Measurements from ENCODE around the gene TSPAN32.
"Not testable (repeated sequence)": the region's sequence is repeated elsewhere in the genome, so short reads cannot be mapped to it uniquely, and the experiment has no call there.

TSPAN32 gene

DNA sequence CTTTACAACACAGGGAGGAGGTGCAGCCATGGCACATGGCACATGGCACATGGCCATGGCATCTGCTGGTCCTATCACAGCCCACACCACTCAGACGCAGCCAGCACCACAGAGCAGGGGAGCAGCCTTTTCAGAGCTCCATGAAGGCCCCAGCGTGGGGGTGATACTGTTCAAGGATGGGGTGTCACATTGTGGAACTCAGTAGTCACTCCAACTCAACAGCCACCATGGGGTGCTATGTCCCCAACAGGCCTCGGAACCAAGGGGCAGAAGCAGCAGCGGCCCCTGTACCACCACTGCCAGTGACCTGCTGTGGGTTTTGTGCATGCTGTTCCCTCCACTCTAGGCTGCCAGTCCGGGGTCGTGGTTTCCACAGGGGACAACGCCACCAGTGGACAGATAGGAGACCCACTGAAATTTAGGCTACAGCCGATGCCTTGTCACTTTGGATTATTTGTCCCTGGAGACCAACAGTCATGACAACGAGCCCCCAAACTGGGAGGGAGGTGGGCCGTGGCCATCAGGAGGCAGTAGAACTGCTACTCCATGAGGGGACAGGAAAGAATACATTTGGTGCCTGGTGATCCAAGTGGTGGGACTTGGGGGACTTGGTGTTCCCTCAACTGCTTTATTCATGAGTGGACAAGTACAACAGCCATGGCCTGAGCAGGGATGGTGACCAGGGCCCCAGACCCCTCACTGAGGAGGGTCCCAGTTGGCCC is 44.9 kb downstream of the TSPAN32 start:
- DNase-seq, result no peak

DNA sequence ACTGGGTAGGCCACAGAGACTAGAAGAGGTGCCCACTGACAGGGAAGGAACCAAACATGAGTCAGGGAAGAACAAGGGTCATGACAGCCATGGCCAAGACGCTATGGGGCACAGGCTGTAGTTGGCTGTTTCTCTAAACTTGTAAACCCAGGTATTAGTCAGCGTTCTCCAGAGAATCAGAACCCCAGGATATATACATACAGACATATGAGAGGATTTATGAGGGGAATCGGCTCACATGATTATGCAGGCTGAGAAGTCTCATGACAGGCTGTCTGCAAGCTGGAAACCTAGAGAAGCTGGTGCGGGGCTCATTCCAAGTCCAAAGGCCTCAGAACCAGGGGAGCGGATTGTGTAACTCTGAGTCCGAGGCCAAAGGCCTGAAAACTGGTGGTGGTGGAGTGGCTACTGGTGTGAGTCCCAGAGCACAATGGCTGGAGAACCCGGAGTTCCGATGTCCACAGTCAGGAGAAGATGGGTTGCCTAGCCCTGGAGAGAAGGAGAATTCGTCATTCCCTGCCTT is 45.6 kb downstream of the TSPAN32 start:
- DNase-seq, result no peak

DNA sequence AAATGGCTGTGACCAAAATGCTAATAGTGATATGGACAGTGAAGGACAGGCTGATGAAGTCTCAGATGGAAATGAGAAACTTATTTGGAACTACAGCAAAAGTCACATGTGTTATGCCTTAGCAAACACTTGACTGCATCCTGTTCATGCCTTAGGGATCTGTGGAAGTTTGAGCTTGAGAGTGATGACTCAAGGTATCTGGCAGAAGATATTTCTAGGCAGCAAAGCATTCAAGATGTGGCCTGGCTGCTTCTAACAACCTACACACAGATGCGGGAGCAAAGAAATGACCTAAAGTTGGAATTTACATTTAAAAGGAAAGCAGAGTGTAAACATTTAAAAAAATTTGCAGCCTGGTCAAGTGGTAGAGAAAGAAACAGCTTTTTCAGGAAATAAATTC is 47.2 kb downstream of the TSPAN32 start:
- no peak for DNase-seq

DNA sequence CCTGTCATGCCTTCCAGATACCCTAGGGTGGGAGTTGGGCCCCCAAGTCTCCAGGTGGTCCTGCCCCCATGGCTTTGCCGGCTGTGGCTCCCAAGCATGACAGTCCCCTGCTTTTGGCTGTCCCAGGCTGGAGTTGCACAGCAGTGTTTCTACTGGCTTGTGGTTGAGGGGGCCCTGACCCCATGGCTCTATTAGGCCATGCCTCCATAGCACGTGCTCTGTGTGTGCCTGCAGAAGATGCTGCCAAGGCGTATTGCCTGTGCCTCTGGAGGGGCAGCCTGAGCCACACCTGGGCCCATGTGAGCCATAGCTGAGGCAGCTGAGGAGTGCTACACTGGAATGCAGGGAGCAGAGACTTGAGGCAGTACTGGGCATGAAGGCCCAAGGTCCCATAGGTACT is 49.9 kb downstream of the TSPAN32 start:
- no peak for DNase-seq

DNA sequence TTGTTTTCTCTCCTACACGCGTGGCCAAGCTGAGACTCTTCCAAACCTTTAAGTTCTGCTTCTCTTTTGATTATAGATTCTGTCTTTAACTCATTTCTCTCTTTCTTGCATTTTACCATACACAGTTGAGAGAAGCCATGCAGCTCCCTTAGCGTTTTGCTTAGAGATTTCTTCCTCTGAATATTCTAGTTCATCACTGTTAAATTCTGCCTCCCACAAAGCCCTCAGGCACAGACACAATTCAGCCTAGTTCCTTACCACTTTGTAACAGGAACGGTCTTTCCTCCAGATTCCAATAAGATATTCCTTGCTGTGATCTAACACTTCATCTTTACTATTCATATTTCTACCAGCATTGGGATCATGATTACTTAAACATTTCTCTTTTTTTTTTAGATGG is 50.6 kb downstream of the TSPAN32 start:
- no peak for DNase-seq

DNA sequence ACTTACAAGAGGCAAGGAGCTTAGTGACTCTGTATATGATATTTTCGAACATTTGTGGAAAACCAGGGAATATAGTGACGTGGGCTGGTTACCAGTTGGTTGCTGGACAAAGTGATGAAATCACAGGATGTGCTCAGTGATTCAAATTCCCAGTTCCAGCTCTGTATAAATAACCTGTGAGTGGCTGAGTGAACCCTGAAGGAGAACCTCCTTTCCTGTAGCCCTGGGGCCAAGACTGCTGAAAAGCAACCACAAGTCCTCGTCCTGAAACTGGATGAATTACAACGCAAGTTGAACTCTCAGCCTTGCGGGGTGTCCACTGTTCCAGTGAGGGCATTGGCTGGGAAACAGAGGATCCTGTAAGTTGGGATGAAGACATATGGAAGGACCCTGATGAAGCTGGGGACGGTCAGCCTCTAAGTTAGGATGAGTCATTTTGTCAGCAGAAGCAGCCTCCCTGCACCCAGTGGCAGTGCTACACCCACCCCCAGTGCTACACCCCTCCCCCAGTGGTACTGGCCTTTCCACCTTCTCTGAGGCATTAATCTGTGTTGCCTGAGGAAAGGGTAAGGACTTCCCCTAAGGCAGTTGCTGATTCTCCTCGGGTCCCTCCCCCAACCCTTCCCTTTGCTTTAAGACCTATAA is 53.3 kb downstream of the TSPAN32 start:
- DNase-seq, result no peak

DNA sequence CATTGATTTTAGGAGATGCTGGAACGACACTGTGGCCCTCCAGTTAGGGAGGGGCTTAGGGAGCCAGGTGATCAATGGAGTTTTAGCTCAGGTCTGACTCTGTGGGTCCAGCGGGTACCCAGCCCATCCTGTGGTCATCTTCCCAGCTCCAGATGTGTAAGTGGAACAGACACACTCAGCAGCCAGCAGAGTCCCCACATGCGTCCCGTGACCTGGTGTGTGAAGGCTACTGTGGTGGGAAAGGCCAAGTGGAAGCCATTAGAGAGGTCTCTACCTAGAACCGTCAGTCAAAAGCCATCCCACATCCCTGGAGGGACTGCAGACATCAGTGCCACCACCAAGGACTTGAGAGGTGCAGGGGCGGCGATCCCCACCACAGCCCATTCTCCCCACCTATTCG is 55.4 kb downstream of the TSPAN32 start:
- no peak for DNase-seq

DNA sequence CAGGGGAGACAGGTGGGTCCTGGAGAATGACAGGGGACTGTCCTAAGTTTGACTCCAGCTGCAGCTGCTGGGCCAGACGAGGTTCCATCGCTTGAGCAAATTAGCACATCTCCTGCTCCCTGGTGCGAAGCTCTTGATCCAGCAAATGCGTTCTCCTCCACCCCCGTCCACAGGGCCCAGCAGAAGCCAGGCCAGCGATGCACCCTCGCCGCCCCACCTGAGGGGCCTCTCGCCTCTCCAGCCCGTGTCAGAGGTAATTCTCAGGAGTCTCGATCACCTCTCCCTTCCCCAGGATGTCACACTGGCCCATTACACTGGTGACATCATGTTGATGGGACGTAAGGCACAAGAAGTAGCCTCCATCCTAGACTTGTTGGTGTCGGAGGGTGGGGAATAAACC is 55.8 kb downstream of the TSPAN32 start:
- not testable (repeated sequence) for DNase-seq

DNA sequence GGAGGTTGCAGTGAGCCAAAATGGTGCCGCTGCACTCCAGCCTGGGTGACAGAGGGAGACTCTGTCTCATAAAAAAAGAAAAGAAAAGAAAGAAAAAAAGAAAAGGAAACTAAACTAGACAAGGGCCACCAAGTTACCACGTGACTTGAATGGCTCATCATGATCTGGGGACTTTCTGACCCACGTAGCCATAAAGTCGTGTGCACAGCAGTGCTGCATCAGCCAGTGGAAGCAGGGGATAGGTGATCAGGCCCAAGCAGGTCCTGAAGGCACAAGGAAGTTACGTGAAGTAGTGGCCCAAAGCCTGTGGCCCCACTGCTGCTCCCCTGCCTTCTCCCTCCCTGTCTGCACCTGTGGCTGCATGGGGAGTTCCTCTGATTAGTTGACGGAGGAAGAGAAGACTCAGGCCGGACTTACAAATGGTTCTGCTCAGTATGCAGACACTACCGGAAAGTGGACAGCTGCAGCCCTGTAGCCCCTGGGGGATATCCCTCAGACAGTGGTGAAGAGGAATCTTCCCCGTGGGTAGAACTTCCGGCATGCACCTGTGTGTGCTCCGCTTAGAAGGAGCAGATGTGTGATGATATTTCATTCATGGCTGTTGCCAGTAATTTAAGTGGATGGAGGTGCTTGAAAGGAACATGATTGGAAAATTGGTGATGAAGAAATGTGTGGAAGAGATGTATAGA is 57.1 kb downstream of the TSPAN32 start:
- no peak for DNase-seq

DNA sequence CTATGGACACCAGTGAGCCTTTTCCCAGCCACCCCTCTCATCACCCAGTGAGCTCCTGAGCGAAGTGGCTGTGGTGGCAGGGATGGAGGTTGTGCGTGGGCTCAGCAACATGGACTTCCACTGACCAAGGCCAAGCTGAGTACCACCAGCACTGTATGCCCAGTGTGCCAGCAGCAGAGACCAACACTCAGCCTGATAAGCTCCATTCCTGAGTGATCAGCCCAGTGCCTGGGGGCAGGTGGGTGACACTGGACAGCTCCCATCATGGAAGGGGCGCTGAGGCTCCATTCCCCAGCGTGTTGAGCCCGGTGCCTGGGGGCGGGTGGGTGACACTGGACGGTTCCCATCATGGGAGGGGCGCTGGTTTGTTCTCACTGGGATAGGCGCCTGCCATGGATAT is 57.7 kb downstream of the TSPAN32 start:
- no peak for DNase-seq

DNA sequence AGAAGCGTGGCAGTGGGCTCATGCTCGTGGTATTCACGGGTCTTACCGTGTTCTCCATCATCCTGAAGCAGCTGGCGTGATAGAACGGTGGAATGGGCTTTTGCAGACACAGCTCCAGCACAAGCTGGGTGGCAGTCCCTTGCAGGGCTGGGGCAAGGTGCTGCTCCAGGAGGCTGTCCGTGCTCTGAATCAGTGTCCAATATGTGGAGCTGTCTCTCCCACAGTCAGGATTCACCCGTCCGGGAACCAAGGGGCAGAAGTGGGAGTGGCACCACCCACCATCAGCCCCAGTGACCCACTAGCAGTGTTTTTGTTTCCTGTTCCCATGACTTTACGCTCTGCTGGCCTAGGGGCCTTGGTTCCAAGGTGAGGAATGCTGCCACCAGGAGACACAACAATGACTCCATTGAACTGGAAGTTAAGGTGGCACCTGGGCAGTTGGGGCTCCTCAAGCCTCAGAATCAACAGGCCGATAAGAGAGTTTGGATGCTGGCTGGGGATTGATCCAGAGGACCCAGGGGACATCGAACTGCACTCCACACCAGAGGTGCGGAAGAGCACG is 58.3 kb downstream of the TSPAN32 start:
- no peak for DNase-seq

DNA sequence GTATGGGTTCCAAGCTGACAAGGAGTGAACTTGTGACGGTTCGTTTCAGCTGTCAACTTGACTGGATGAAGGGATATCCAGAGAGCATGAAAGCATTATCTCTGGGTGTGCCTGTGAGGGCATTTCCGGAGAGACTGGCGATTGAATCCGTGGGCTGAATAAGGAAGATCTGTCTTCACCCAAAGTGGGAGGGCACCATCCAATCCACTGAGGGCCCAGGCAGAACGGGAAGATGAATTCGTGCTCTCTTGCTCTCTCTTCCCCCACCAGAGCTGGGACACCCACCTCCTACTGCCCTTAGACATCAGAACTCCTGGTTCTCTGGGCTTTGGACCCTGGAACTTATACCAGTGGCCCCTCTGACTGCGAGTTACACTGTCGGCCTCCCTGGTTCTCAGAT is 59.8 kb downstream of the TSPAN32 start:
- DNase-seq, result no peak

DNA sequence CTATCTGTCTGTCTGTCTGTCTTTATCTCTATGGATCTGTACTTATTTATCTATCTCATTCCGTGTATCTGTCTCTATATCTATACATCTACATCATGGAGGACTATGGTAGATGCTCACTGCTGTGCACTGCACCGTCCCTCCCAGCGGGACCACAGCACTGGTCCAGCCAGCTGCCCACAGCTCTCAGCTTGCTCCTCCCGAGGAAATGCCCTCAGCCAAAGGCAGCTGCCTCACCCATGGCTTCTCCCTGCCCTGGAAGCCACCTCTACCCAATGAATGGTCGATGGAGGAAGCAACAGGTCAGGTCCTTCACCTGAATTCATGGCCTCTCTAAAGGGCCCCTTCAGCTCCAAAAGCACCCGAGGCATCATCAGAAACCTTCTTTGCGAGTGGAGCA is 60.6 kb downstream of the TSPAN32 start:
- no peak for DNase-seq

DNA sequence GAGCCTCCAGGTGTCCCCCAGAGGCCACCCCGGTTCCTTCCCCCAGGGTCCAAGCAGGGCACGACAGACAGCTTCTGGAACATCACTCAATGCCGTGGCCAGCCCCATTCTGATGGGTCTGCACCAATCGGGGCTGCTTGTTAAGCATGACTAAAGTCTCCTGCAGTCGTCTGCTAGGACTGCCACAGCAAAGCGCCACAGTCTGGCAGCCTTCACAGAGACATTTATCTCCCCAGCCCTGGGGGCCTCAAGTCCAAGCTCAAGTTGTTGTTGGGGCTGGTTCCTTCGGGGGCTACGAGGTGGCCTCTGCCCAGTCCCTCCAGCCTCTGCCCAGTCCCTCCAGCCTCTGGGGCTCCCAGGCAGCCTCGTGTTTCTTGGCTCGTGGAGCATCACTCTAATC is 61.3 kb downstream of the TSPAN32 start:
- no peak for DNase-seq

DNA sequence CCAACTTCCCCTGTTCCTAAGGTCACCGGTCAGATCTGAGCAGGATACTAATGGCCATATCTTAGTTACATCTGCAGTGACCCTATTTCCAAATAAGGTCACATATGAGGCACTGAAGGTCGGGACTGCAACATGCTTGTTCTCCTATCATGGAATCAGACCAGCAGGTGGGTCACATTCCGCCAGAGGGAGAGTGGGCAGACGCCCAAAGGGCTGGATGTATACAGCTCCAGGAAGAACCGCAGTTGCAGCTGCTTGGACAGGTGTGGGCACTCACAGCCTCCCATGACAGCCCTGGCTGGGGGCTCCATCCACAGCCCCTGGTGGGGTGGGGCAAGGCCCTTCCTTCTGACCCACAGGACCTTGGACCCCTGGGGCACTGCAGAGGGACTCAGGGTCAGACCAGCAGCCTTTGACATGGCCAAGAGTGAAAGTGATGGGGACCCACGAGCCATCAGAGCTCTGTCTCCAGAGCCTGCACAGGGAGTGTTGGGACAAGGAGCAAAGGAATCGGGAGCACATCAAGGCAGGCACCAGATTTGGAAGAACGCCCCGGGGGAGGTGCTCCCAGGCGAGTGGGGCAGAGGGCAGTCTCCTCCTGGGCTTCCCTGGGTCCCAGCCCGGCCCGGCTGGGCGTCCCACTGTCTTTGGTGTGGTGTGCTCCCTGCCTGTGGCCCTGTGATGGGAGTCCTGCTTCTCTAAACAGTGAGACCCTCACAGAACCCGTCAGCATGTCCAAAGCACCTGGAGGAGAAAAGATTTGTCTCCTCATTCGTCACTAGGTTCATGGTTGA is 62.0 kb downstream of the TSPAN32 start:
- DNase-seq, result no peak

DNA sequence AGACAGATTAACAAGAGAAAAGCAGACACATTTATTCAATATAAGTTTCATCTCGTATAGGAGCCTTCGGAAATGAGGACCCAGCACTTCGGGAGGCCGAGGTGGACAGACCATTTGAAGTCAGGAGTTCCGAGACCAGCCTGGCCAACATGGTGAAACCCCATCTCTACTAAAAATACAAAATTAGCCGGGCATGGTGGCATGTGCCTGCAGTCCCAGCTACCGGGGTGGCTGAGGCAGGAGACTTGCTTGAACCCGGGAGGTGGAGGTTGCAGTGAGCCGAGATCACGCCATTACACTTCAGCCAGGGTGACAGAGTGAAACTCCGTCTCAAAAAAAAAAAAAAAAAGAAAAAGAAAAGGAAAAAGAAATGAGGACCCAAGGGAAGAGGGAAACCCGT is 62.6 kb downstream of the TSPAN32 start:
- not testable (repeated sequence) for DNase-seq

DNA sequence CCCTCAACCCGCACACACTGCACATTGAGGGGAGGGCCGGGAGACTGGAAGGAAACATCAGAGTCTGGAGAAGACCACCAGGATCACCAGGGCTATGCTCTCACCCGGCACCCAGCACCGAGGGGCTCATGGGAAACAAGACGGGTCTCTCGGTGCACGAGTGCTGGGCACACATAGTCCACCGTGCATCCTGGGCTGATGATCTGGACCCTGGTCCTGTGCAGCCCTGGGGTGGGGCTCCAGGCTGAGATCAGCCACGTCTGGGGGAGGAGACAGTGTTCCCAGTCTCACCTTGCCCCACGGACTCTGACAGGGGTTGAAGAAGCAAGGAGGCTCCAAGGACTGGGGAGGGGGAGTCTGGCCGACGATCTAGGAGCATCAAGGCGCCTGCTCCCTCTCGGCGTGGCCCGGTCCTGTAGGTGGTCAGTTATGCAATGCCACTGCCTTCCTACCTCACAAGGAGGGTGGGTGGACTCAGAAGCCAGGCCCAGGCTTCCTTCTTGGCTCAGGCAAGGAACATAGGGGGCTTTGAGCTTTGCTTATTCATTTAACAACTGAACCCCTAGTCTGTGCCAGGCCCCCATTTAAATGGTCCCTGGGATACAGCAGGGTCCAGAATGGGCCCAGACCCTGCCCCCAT is 63.9 kb downstream of the TSPAN32 start:
- DNase-seq, result no peak

DNA sequence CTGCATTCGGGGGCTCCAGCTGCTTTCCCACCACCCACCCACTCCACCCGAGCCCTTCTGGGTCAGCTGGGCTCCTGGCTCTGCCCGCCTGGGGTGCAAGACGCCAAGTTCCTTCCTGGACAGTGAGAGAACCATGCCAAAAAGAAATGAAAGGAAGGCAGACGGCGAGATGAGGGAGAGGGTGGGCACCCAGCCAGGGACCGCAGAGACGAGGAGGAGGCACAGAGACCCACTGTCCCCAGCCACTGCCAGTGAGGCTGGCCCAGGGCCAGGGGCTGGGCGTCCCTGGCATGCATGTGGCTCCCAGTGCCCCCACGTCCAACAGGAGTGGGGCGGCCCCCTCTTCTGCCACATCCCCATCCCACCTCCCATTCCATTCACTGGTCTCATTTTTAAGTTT is 64.5 kb downstream of the TSPAN32 start:
- no peak for DNase-seq

DNA sequence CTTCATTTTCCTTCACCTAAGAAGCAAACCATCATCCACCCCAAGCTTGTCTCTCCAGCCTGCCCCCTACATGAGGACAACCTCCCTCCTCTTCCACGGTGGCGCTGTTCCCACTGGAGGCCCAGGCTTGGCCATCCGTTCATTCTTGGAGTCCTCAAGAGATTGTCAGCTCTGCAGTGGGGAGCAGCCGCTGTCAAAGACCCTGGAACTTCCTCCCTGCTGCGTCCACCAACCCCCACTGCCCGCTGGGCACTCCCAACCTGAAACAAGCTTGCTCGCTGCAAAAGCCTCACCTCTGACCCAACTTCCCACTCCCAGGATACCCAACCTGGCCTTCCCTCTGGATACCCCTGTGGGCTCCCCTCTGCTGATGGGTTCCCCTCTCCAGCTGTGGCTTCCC is 64.9 kb downstream of the TSPAN32 start:
- DNase-seq, result no peak

DNA sequence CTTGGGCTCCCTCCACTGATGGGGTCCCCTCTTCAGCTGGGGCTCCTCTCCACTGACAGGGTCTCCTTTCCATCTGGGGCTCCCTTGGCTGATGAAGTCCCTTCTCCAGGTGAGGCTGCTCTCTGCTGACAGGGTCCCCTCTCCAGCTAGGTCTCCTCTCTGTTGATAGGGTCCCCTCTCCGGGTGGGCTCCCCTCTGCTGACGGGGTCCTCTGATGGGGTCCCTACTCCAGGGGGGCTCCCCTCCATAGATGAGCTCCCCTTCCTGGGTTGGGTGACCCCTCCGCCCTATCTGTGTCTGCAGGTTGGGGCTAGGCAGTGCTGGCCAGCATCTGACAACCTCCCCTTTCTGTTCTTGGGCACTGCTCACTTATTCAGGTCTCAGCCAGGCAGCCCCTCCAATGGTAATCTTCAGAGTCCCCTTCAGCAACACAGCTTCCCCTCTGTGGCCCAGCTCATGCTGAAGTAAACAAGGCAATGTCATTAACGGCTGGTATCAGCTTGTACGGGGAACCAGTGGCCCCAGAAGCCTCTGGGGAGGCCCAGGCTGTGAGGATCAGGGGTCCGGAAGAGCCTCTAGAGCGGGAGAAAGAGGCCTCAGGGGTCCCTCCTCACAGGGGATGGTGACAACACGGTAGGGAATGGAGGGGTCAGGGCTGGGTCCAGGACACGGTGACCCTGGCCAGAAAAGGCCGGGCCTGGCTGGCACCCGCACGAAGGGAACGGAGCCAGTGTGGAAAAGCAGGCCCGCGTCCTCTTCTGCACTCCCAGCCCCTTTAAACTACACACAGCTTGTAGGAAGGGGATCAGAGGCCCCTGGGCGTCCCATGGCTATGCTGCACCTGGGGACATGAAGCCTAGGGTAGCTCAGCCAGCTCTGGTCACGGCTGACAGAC is 65.7 kb downstream of the TSPAN32 start:
- DNase-seq, result no peak

Measured in NCI-H2029 treated with DMSO at 0.1 percent for 48 hours (cell line).